Gastrocnemius medialis (tissue), 4 donors: ENCODE measurements around the gene NABP1. TPM values are rescaled to one million over a fixed set of nuclear protein-coding genes. Genes with fewer than 3 reads are reported as not detected.

Source experiments
- ATAC-seq, 2 donors: fragments of 150-250 bp; one replicate each; pipeline ENCODE4 v1.9.1; 2016
- DNase-seq, 2 donors: peaks; one replicate each; pipeline ENCODE4 v3.0.0-alpha.2; 2019
- H3K27ac ChIP-seq, 4 donors: fragments of 200-600 bp; sonication (generic); 1 replicate in 1 of 4; 2 replicates in 3 of 4; pipeline ENCODE4 v1.5.1; 2016 to 2018; ENCODE audit warnings: mild to moderate bottlenecking in 2 of 4, moderate library complexity in 1 of 4
- H3K27me3 ChIP-seq, 3 donors: fragments of 200-600 bp; sonication (generic) in 2 of 3; 1 replicate in 1 of 3; 2 replicates in 2 of 3; pipeline versions ENCODE4 v1.5.1 to v1.6.0; 2016 to 2019; ENCODE audit warnings: mild to moderate bottlenecking in 1 of 3, moderate library complexity in 1 of 3
- H3K36me3 ChIP-seq, 2 donors: fragments of 200-600 bp; sonication (generic) in 1 of 2; one replicate each; pipeline ENCODE4 v1.5.1; 2017 to 2018
- H3K4me1 ChIP-seq, 2 donors: fragments of 200-600 bp; sonication (generic) in 1 of 2; one replicate each; pipeline ENCODE4 v1.5.1; 2016 to 2017; ENCODE audit warnings: mild to moderate bottlenecking in 2 of 2
- H3K4me3 ChIP-seq, 4 donors: fragments of 200-600 bp; sonication (generic) in 3 of 4; 1 replicate in 1 of 4; 2 replicates in 3 of 4; pipeline ENCODE4 v1.5.1; 2016 to 2019; ENCODE audit warnings: mild to moderate bottlenecking in 2 of 4
- H3K9me3 ChIP-seq, 3 donors: fragments of 200-600 bp; sonication (generic) in 2 of 3; 1 replicate in 1 of 3; 2 replicates in 2 of 3; pipeline ENCODE4 v1.5.1; 2016 to 2019
- CTCF ChIP-seq, 5 experiments: fragments of 450-650 bp in 3 of 5; fragments of 200-600 bp in 2 of 5; sonication (generic) in 2 of 5; IDR thresholded peaks in 4 of 5; conservative IDR thresholded peaks in 1 of 5; 1 replicate in 4 of 5; 2 replicates in 1 of 5; pipeline ENCODE4 v1.5.1; 2016 to 2019; ENCODE audit warnings: antibody characterized with exemption in 5 of 5, mild to moderate bottlenecking in 3 of 5, moderate library complexity in 3 of 5
- POLR2A ChIP-seq, 2 donors: fragments of 450-650 bp; IDR thresholded peaks; one replicate each; pipeline ENCODE4 v1.6.1; 2017; ENCODE audit warnings: antibody characterized with exemption in 2 of 2, mild to moderate bottlenecking in 2 of 2, moderate library complexity in 2 of 2
- in situ Hi-C, 4 donors: fragments of 200-750 bp; cut with MboI; loops; one replicate each; pipeline versions ENCODE4 v1.15.0 to v1.8.0; 2017; ENCODE audit warnings: low sequenced_read_pairs in 4 of 4
- intact Hi-C: fragments of 100-400 bp; cut with DNase I; formaldehyde crosslinking; loops from one replicate; pipeline ENCODE4 v1.15.1; 2023; ENCODE audit warnings: low total_unique reads
- total RNA-seq, 4 donors: library from RNA; depleted of rRNA; stranded (reverse); fragments of >200 nt; gene quantifications; one replicate each; pipeline versions ENCODE4 v1.1.0 to v1.2.3, GENCODE V29; 2016

The NABP1 gene
- total RNA-seq, 4 donors from 2014 or later = 0.63 to 5.5 (median 4.0) TPM

GRCh38 chr2:191686066-191686465 lies 8.1 kb downstream of the NABP1 start:
- no peak overlapping the region for H3K27ac ChIP-seq
- TF ChIP-seq POLR2A (IDR thresholded peaks at IDR 0.05) (no peak), CTCF (IDR thresholded peaks at IDR 0.05 in 4 of 5, conservative IDR thresholded peaks at IDR 0.05 in 1 of 5) (no peak)
- H3K4me1 ChIP-seq = peaks cover 0 to 12% of the 10 kb centered on the region in 2 donors
- peaks cover 0 to 57% of the 10 kb centered on the region in 2 donors for H3K36me3 ChIP-seq
- H3K4me3 ChIP-seq = no peak overlapping the region
- no peaks in the 10 kb centered on the region for H3K9me3 ChIP-seq
- DNase-seq = no peak
- no peak for ATAC-seq
- no peaks in the 10 kb centered on the region for H3K27me3 ChIP-seq
- in situ Hi-C loops (loop anchor here in 3 of 4 donors (10.0 to 25.0 kb wide), 3 partner anchors 524 to 674 kb away; partner anchors contain the start of genes STAT1 (in 3 of the 3) and STAT4 (in 1 of the 3)), intact Hi-C loops (no loop called here)

GRCh38 chr2:191686729-191687128 lies 8.8 kb downstream of the NABP1 start:
- TF ChIP-seq POLR2A (IDR thresholded peaks at IDR 0.05) = no peak
- no peak for TF ChIP-seq CTCF (IDR thresholded peaks at IDR 0.05 in 4 of 5, conservative IDR thresholded peaks at IDR 0.05 in 1 of 5)
- DNase-seq (no peak), ATAC-seq (no peak)
- Histone ChIP-seq H3K27ac (no peak overlapping the region), H3K9me3 (no peaks in the 10 kb centered on the region), H3K4me3 (no peak overlapping the region), H3K27me3 (no peaks in the 10 kb centered on the region), H3K36me3 (peaks cover 0 to 56% of the 10 kb centered on the region in 2 donors), H3K4me1 (peaks cover 0 to 12% of the 10 kb centered on the region in 2 donors)
- in situ Hi-C loops = loop anchor here in 3 of 4 donors (10.0 to 25.0 kb wide), 3 partner anchors 524 to 674 kb away; partner anchors contain the start of genes STAT1 (in 3 of the 3) and STAT4 (in 1 of the 3)
- intact Hi-C loops = no loop called here

GRCh38 chr2:191687867-191688266 lies 9.9 kb downstream of the NABP1 start:
- Histone ChIP-seq H3K4me3 (no peak overlapping the region), H3K9me3 (no peaks in the 10 kb centered on the region), H3K36me3 (peaks cover 0 to 44% of the 10 kb centered on the region in 2 donors), H3K4me1 (peaks cover 0 to 9% of the 10 kb centered on the region in 2 donors), H3K27ac (no peak overlapping the region), H3K27me3 (no peaks in the 10 kb centered on the region)
- no peak for TF ChIP-seq POLR2A (IDR thresholded peaks at IDR 0.05)
- TF ChIP-seq CTCF (IDR thresholded peaks at IDR 0.05 in 4 of 5, conservative IDR thresholded peaks at IDR 0.05 in 1 of 5) = no peak
- DNase-seq (no peak), ATAC-seq (no peak)
- intact Hi-C loops = no loop called here
- in situ Hi-C loops = loop anchor here in 3 of 4 donors (10.0 to 25.0 kb wide), 3 partner anchors 526 to 676 kb away; partner anchors contain the start of genes STAT1 (in 3 of the 3) and STAT4 (in 1 of the 3)

- Histone ChIP-seq H3K36me3 (peaks cover 0 to 40% of the 10 kb centered on the region in 2 donors), H3K27me3 (no peaks in the 10 kb centered on the region), H3K4me1 (peaks cover 0 to 9% of the 10 kb centered on the region in 2 donors), H3K9me3 (no peaks in the 10 kb centered on the region), H3K4me3 (no peak overlapping the region), H3K27ac (no peak overlapping the region)
- DNase-seq = no peak
- TF ChIP-seq POLR2A (IDR thresholded peaks at IDR 0.05) (no peak), CTCF (IDR thresholded peaks at IDR 0.05 in 4 of 5, conservative IDR thresholded peaks at IDR 0.05 in 1 of 5) (no peak)
- in situ Hi-C loops = loop anchor here in 3 of 4 donors (10.0 to 25.0 kb wide), 3 partner anchors 527 to 677 kb away; partner anchors contain the start of genes STAT1 (in 3 of the 3) and STAT4 (in 1 of the 3)
- intact Hi-C loops = no loop called here
- ATAC-seq = no peak
Observed at GRCh38 chr2:191688934-191689695, 11.2 kb downstream of the NABP1 start.
